Activated CD4-positive, alpha-beta T cell treated with anti-CD3 and anti-CD28 coated beads, Interleukin-2, amount 50 U/mL, for 16 hours (primary cell): Measurements from ENCODE around the gene IL15.
"Not testable (repeated sequence)": the region's sequence is repeated elsewhere in the genome, so short reads cannot be mapped to it uniquely, and the experiment has no call there.

ENCODE experiments used
- DNase-seq: peaks from one replicate; pipeline ENCODE4 v3.0.0-alpha.2; 2020

The IL15 gene

GRCh38 chr4:141636082-141636770, at the start of gene IL15:
Gene IL15, plus strand, starts transcription at chr4:141636583. Its CDS starts 82,882 bp downstream, at chr4:141719465.
- peak; percentile 76 for DNase-seq

GRCh38 chr4:141587897-141588296, 48.5 kb upstream of the IL15 start:
- DNase-seq, result no peak

- DNase-seq, result no peak
Observed at GRCh38 chr4:141595531-141595930, 40.9 kb upstream of the IL15 start.

- DNase-seq, result no peak
Observed at GRCh38 chr4:141599853-141600252, 36.5 kb upstream of the IL15 start.

- DNase-seq, result peak; percentile 6
Observed at GRCh38 chr4:141604683-141605082, 31.7 kb upstream of the IL15 start.

- DNase-seq, result no peak
Observed at GRCh38 chr4:141605425-141605856, 30.9 kb upstream of the IL15 start.

- no peak for DNase-seq
Observed at GRCh38 chr4:141609243-141609642, 27.1 kb upstream of the IL15 start.

GRCh38 chr4:141610365-141610764, 26.0 kb upstream of the IL15 start:
- no peak for DNase-seq

- DNase-seq, result no peak
Observed at GRCh38 chr4:141614878-141615586, 21.4 kb upstream of the IL15 start.

- DNase-seq, result not testable (repeated sequence)
Observed at GRCh38 chr4:141615587-141615918, 20.8 kb upstream of the IL15 start.

- DNase-seq, result no peak
Observed at GRCh38 chr4:141620715-141621114, 15.7 kb upstream of the IL15 start.

- DNase-seq, result no peak
Observed at GRCh38 chr4:141625023-141625422, 11.4 kb upstream of the IL15 start.

GRCh38 chr4:141630854-141631253, 5.5 kb upstream of the IL15 start:
- no peak for DNase-seq

GRCh38 chr4:141635736-141636081, 674 bp upstream of the IL15 start:
- DNase-seq, result no peak

GRCh38 chr4:141636771-141637460, 533 bp downstream of the IL15 start:
- DNase-seq, result peak; percentile 18

- DNase-seq, result no peak
Observed at GRCh38 chr4:141637565-141637964, 1.2 kb downstream of the IL15 start.

GRCh38 chr4:141638230-141638629, 1.8 kb downstream of the IL15 start:
- DNase-seq, result no peak

GRCh38 chr4:141640696-141641095, 4.3 kb downstream of the IL15 start:
- DNase-seq, result no peak

- no peak for DNase-seq
Observed at GRCh38 chr4:141642063-141642462, 5.7 kb downstream of the IL15 start.

GRCh38 chr4:141642711-141643110, 6.3 kb downstream of the IL15 start:
- DNase-seq, result no peak

- no peak for DNase-seq
Observed at GRCh38 chr4:141643557-141643956, 7.2 kb downstream of the IL15 start.

GRCh38 chr4:141645611-141646340, 9.4 kb downstream of the IL15 start:
- DNase-seq, result no peak

- no peak for DNase-seq
Observed at GRCh38 chr4:141646969-141647368, 10.6 kb downstream of the IL15 start.
